K562 (cell line): Measurements from ENCODE around the gene CCDC187. TPM values are rescaled to one million over a fixed set of nuclear protein-coding genes. Genes with fewer than 3 reads are reported as not detected.
A peak's percentile ranks its signal among the peaks of the same experiment; 100 is the strongest.

Experiments used
- CHD1 ChIP-seq: fragments of 200-600 bp; sonication (generic); IDR thresholded peaks from one replicate; pipeline ENCODE4 v1.6.1; 2012; ENCODE audit warnings: mild to moderate bottlenecking, moderate library complexity, low read length, inconsistent platforms
- EHMT2 ChIP-seq: fragments of 450-650 bp; IDR thresholded peaks from 2 replicates; pipeline ENCODE4 v1.6.1; 2018; ENCODE audit warnings: antibody characterized with exemption
- GTF2F1 ChIP-seq: IDR thresholded peaks from 2 replicates; pipeline ENCODE4 v1.6.1; 2011; ENCODE audit warnings: low read depth, low read length, improper control_type of control experiment
- HDAC3 ChIP-seq: fragments of 450-650 bp; IDR thresholded peaks from 2 replicates; pipeline ENCODE4 v1.6.1; 2018; ENCODE audit warnings: borderline replicate concordance, mild to moderate bottlenecking, moderate library complexity; ENCODE audit not compliant: partially characterized antibody
- ILF3 ChIP-seq: fragments of 450-650 bp; IDR thresholded peaks from 2 replicates; pipeline ENCODE4 v1.6.1; 2018; ENCODE audit warnings: antibody characterized with exemption, mild to moderate bottlenecking, moderate library complexity, borderline replicate concordance
- RNF219 ChIP-seq: fragments of 250-450 bp; sonication (Bioruptor Pico); IDR thresholded peaks from 2 replicates; pipeline ENCODE4 v1.5.0; 2022; ENCODE audit warnings: mild to moderate bottlenecking
- SMAD4 ChIP-seq: fragments of 250-450 bp; sonication (Bioruptor Pico); conservative IDR thresholded peaks from 2 replicates; pipeline ENCODE4 v1.8.0; 2021; ENCODE audit warnings: inconsistent platforms, mild to moderate bottlenecking, moderate library complexity
- THAP12 ChIP-seq: fragments of 250-450 bp; sonication (Bioruptor Pico); IDR thresholded peaks from 2 replicates; pipeline ENCODE4 v1.9.0; 2021; ENCODE audit warnings: mild to moderate bottlenecking, inconsistent platforms
- WHSC1 ChIP-seq: IDR thresholded peaks from one replicate; pipeline ENCODE4 v1.6.1; 2012; ENCODE audit warnings: low read length, control low read depth, inconsistent platforms
- ZFP36 ChIP-seq: fragments of 150-350 bp; IDR thresholded peaks from 2 replicates; pipeline ENCODE4 v1.6.1; 2018; ENCODE audit warnings: low read length, low read depth; ENCODE audit not compliant: partially characterized antibody
- ZNF253 ChIP-seq: fragments of 250-450 bp; sonication (Bioruptor Pico); conservative IDR thresholded peaks from 2 replicates; pipeline ENCODE4 v1.6.1; 2021; ENCODE audit warnings: mild to moderate bottlenecking
- ZNF830 ChIP-seq: fragments of 250-450 bp; sonication (Bioruptor Pico); IDR thresholded peaks from 2 replicates; pipeline ENCODE4 v1.5.0; 2021; ENCODE audit warnings: mild to moderate bottlenecking
- polyA plus RNA-seq, 8 experiments: library from polyadenylated mRNA; depleted of rRNA in 4 of 8; stranded (reverse) in 5 of 8; unstranded in 3 of 8; fragments of >200 nt; fragmentation: Nextera tagmentation in 2 of 8; fragmentation: Illumina TruSeq in 1 of 8; extraction: Ambion mirVana in 2 of 8; extraction: Trizol in 1 of 8; gene quantifications; 2 replicates each; pipeline versions ENCODE4 v1.2.1 to v1.2.3, GENCODE V29; 2011 to 2014; ENCODE audit warnings: inconsistent platforms in 1 of 8, missing spikeins in 1 of 8
- total RNA-seq, 7 experiments: library from RNA; depleted of rRNA in 6 of 7; stranded (reverse); fragments of >200 nt in 6 of 7; fragmentation: Illumina TruSeq in 2 of 7; extraction: Trizol in 2 of 7; gene quantifications; 2 replicates each; pipeline versions ENCODE4 v1.2.1 to v1.2.3, GENCODE V29; 2011 to 2021; ENCODE audit warnings: low replicate concordance in 1 of 7
- TF ChIP-seq, protein P1 (sequence below): fragments of 250-450 bp; sonication (Bioruptor Pico); IDR thresholded peaks from 2 replicates; pipeline ENCODE4 v1.4.0; 2020; ENCODE audit warnings: mild to moderate bottlenecking, moderate library complexity, borderline replicate concordance
- TF ChIP-seq, protein P2 (sequence below): fragments of 450-650 bp; IDR thresholded peaks from 2 replicates; pipeline ENCODE4 v1.6.1; 2014; ENCODE audit warnings: low read depth, mild to moderate bottlenecking, moderate library complexity, borderline replicate concordance

CCDC187 gene
- total and polyA plus RNA-seq, 9 of the 15 experiments (the other 6 are each of a cell fraction or from before 2014, with no cell fraction given), result not detected

DNA sequence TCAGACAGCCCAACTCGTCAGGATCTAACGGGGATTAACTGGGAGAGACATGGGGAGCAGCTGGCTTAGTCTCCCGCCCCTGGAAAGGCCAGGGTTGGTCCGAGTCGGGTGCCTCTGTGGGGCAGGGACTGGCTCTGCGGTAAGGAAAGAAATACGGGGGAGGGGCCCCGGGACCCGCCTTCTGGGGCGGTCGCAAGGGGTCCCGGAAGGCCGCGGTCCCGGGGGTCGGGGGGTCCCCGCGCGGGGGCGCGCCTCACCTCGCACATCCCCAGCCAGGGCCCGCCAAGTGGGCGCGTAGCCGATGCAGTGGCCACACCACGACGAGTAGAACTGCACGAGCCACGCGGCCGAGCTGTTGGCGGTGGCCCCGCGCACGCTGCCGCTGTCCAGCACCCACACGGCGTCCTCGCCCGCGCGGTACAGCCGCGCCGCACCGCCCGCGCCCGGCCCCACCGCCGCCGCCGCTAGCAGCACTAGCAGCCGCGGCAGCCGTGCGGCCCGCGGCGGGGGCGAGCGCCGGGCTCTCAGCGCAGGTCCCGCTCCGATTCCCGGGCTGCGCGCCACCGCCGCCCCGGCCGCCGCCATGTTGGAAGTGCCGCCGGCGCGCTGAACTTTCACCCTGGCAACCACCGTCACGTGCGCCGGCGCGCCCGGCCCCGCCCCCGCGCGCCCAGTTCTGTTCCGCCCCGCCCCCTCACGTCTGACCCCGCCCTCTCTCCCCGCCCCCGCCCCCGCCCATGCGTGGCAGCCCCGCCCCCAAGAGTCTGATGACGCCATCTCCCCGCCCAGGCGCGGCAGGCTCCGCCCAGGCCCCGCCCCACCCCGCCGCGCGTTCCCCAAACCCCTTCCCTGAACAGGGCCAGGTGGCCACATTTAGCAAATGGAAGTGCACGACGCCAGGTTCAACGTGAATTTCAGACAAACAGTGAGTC lies 58.4 kb downstream of the CCDC187 start, which contains the start of gene QSOX2 (continued):
- TF ChIP-seq, protein P1, sequence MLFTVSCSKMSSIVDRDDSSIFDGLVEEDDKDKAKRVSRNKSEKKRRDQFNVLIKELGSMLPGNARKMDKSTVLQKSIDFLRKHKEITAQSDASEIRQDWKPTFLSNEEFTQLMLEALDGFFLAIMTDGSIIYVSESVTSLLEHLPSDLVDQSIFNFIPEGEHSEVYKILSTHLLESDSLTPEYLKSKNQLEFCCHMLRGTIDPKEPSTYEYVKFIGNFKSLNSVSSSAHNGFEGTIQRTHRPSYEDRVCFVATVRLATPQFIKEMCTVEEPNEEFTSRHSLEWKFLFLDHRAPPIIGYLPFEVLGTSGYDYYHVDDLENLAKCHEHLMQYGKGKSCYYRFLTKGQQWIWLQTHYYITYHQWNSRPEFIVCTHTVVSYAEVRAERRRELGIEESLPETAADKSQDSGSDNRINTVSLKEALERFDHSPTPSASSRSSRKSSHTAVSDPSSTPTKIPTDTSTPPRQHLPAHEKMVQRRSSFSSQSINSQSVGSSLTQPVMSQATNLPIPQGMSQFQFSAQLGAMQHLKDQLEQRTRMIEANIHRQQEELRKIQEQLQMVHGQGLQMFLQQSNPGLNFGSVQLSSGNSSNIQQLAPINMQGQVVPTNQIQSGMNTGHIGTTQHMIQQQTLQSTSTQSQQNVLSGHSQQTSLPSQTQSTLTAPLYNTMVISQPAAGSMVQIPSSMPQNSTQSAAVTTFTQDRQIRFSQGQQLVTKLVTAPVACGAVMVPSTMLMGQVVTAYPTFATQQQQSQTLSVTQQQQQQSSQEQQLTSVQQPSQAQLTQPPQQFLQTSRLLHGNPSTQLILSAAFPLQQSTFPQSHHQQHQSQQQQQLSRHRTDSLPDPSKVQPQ (CRISPR knock-in tag), result no peak
- TF ChIP-seq WHSC1 (no peak), SMAD4 (peak; percentile 81), ZNF830 (no peak), HDAC3 (no peak), THAP12 (CRISPR knock-in tag) (peak; percentile 77; the same call in 1 of the 2 replicates), ZNF253 (CRISPR knock-in tag) (no peak), CHD1 (no peak), ILF3 (no peak), EHMT2 (no peak), ZFP36 (peak; percentile 89), GTF2F1 (no peak), RNF219 (CRISPR knock-in tag) (no peak)
- TF ChIP-seq, protein P2, sequence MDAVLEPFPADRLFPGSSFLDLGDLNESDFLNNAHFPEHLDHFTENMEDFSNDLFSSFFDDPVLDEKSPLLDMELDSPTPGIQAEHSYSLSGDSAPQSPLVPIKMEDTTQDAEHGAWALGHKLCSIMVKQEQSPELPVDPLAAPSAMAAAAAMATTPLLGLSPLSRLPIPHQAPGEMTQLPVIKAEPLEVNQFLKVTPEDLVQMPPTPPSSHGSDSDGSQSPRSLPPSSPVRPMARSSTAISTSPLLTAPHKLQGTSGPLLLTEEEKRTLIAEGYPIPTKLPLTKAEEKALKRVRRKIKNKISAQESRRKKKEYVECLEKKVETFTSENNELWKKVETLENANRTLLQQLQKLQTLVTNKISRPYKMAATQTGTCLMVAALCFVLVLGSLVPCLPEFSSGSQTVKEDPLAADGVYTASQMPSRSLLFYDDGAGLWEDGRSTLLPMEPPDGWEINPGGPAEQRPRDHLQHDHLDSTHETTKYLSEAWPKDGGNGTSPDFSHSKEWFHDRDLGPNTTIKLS, result peak; percentile 38; the same call in 1 of the 2 replicates
